ENCODE results near the gene IQCM. TPM values are rescaled to one million over a fixed set of nuclear protein-coding genes. Genes with fewer than 3 reads are reported as not detected.

Gene IQCM
- polyA plus RNA-seq, 1 experiment = 0.05 TPM

GRCh38 chr4:149751174-149751573, 64.5 kb downstream of the IQCM start:
- no peak for DNase-seq (ENCODE audit: low read depth, low spot score)
- CTCF ChIA-PET = no interaction called here
- no peak for TF ChIP-seq CTCF (IDR thresholded peaks at IDR 0.05; ENCODE audit: low read depth, low read length)
- POLR2A ChIA-PET = no interaction called here
- Histone ChIP-seq H3K9me3 (ENCODE audit: control insufficient read depth, insufficient read depth, low read length) (no peaks in the 10 kb centered on the region), H3K27ac (ENCODE audit: low read depth, low read length) (no peak overlapping the region), H3K4me3 (ENCODE audit: low read depth, low read length) (no peak overlapping the region), H3K27me3 (ENCODE audit: control insufficient read depth, insufficient read depth, low read length) (no peaks in the 10 kb centered on the region)

- CTCF ChIA-PET = no interaction called here
- Histone ChIP-seq H3K4me3 (ENCODE audit: low read depth, low read length) (no peak overlapping the region), H3K27ac (ENCODE audit: low read depth, low read length) (no peak overlapping the region), H3K27me3 (ENCODE audit: control insufficient read depth, insufficient read depth, low read length) (no peaks in the 10 kb centered on the region), H3K9me3 (ENCODE audit: control insufficient read depth, insufficient read depth, low read length) (no peaks in the 10 kb centered on the region)
- TF ChIP-seq CTCF (IDR thresholded peaks at IDR 0.05; ENCODE audit: low read depth, low read length) = no peak
- no peak for DNase-seq (ENCODE audit: low read depth, low spot score)
- POLR2A ChIA-PET = no interaction called here
These were observed 65.9 kb downstream of the IQCM start for GRCh38 chr4:149749784-149750183.

- no peak for TF ChIP-seq CTCF (IDR thresholded peaks at IDR 0.05; ENCODE audit: low read depth, low read length)
- no peaks in the 10 kb centered on the region for H3K9me3 ChIP-seq (ENCODE audit: control insufficient read depth, insufficient read depth, low read length)
- POLR2A ChIA-PET = no interaction called here
- H3K27me3 ChIP-seq (ENCODE audit: control insufficient read depth, insufficient read depth, low read length) = no peaks in the 10 kb centered on the region
- CTCF ChIA-PET = no interaction called here
- no peak for DNase-seq (ENCODE audit: low read depth, low spot score)
- H3K4me3 ChIP-seq (ENCODE audit: low read depth, low read length) = no peak overlapping the region
- no peak overlapping the region for H3K27ac ChIP-seq (ENCODE audit: low read depth, low read length)
These were observed 68.0 kb downstream of the IQCM start for GRCh38 chr4:149747646-149748045.

- Histone ChIP-seq H3K4me3 (ENCODE audit: low read depth, low read length) (no peak overlapping the region), H3K27me3 (ENCODE audit: control insufficient read depth, insufficient read depth, low read length) (no peaks in the 10 kb centered on the region), H3K9me3 (ENCODE audit: control insufficient read depth, insufficient read depth, low read length) (no peaks in the 10 kb centered on the region), H3K27ac (ENCODE audit: low read depth, low read length) (no peak overlapping the region)
- no peak for DNase-seq (ENCODE audit: low read depth, low spot score)
- TF ChIP-seq CTCF (IDR thresholded peaks at IDR 0.05; ENCODE audit: low read depth, low read length) = no peak
- POLR2A ChIA-PET = no interaction called here
- CTCF ChIA-PET = no interaction called here
These were observed 69.4 kb downstream of the IQCM start for GRCh38 chr4:149746276-149746675.

- Histone ChIP-seq H3K27me3 (ENCODE audit: control insufficient read depth, insufficient read depth, low read length) (no peaks in the 10 kb centered on the region), H3K9me3 (ENCODE audit: control insufficient read depth, insufficient read depth, low read length) (no peaks in the 10 kb centered on the region), H3K27ac (ENCODE audit: low read depth, low read length) (no peak overlapping the region), H3K4me3 (ENCODE audit: low read depth, low read length) (no peak overlapping the region)
- POLR2A ChIA-PET = no interaction called here
- DNase-seq (ENCODE audit: low read depth, low spot score) = no peak
- no peak for TF ChIP-seq CTCF (IDR thresholded peaks at IDR 0.05; ENCODE audit: low read depth, low read length)
- CTCF ChIA-PET = no interaction called here
These were observed 74.3 kb downstream of the IQCM start for GRCh38 chr4:149741186-149741831.

Data from AG04450 (cell line).